Measurements from ENCODE around the gene VKORC1. TPM values are rescaled to one million over a fixed set of nuclear protein-coding genes. Genes with fewer than 3 reads are reported as not detected.
"Not testable (repeated sequence)": the region's sequence is repeated elsewhere in the genome, so short reads cannot be mapped to it uniquely, and the experiment has no call there.

VKORC1 gene
- total and polyA plus RNA-seq, 2 of the 8 experiments (the other 6 are each of a cell fraction or from before 2014, with no cell fraction given), result 84.1 to 483 TPM

- peak; percentile 29; the same call in 1 of the 2 replicates for TF ChIP-seq CREB1 (IDR thresholded peaks at IDR 0.05)
Measured at GRCh38 chr16:31105677-31106213, 11.1 kb upstream of the VKORC1 start (continued).

GRCh38 chr16:31100876-31101641, 6.5 kb upstream of the VKORC1 start:
- FAIRE-seq; H3K4ac ChIP-seq (replicated peaks; ENCODE audit: insufficient read length, low read depth, low read length); H3K79me1 ChIP-seq (ENCODE audit: low read depth, low read length); H4K5ac ChIP-seq (ENCODE audit: insufficient read length, low read depth, low read length); H2AFZ ChIP-seq (ENCODE audit: low read length); H3K56ac ChIP-seq (replicated peaks; ENCODE audit: insufficient read length, low read depth, low read length); H3K9ac ChIP-seq (replicated peaks in 1 of 4; ENCODE audit: extremely low read depth in 1 of 4, low read depth in 3 of 4, low read length in 3 of 4); H3K4me2 ChIP-seq (ENCODE audit: insufficient read depth in 1 of 2, low read depth in 2 of 2, low read length in 2 of 2); H2BK15ac ChIP-seq (ENCODE audit: low read length); H3K18ac ChIP-seq (ENCODE audit: extremely low read depth, low read length); H2BK120ac ChIP-seq (replicated peaks; ENCODE audit: low read depth, low read length); H3K27ac ChIP-seq (ENCODE audit: low read depth, low read length); H4K8ac ChIP-seq (ENCODE audit: extremely low read depth, insufficient read depth, low read length); H3K23me2 ChIP-seq (ENCODE audit: low read depth, low read length); DNase-seq (ENCODE audit: low read depth in 1 of 2, low spot score in 2 of 2); H3K27me3 ChIP-seq (replicated peaks in 1 of 4; ENCODE audit: control insufficient read depth in 3 of 4, extremely low read depth in 1 of 4, insufficient read depth in 3 of 4, low read length in 3 of 4); H2BK20ac ChIP-seq (ENCODE audit: low read length); H2BK5ac ChIP-seq (ENCODE audit: low read depth, low read length); H2BK12ac ChIP-seq (ENCODE audit: low read depth, low read length); H3K4me3 ChIP-seq (ENCODE audit: extremely low read depth in 1 of 4, insufficient read depth in 2 of 4, low read depth in 3 of 4, low read length in 4 of 4); H3K79me2 ChIP-seq (ENCODE audit: control insufficient read depth in 1 of 2, insufficient read depth in 2 of 2, low read length in 2 of 2); H2AK5ac ChIP-seq (ENCODE audit: low read depth, low read length); H3K4me1 ChIP-seq (replicated peaks in 1 of 4; ENCODE audit: control insufficient read depth in 3 of 4, insufficient read depth in 4 of 4, low read length in 3 of 4); H3K9me3 ChIP-seq (ENCODE audit: insufficient read depth in 2 of 2, low read depth in 1 of 2, low read length in 1 of 2); H4K91ac ChIP-seq (replicated peaks; ENCODE audit: insufficient read length, low read length); H3K14ac ChIP-seq (ENCODE audit: insufficient read length); H3K23ac ChIP-seq (ENCODE audit: insufficient read length); H4K20me1 ChIP-seq (replicated peaks in 1 of 2; ENCODE audit: control insufficient read depth in 1 of 2, insufficient read depth in 2 of 2, low read length in 2 of 2); H3K36me3 ChIP-seq (ENCODE audit: control insufficient read depth in 2 of 4, insufficient read depth in 4 of 4, low read length in 3 of 4): not testable (repeated sequence)
- ChIA-PET CTCF (ENCODE audit: partially characterized antibody) (interaction anchor here (0.6 to 1.9 kb wide), 10 partner anchors 8 to 185 kb away, joined by 3 to 7 read pairs (median 4); partner anchors contain the start of gene KAT8), POLR2A (ENCODE audit: partially characterized antibody) (interaction anchor here (0.7 to 3.0 kb wide), 9 partner anchors 10 to 79 kb away, joined by 3 to 16 read pairs (median 3); partner anchors contain the start of genes FUS, KAT8 and ZNF668)
- 84% methylated on average over 12 of the region's 13 CpGs; no CpG with 5 or more reads in 1 of the 2 experiments for WGBS, 2 experiments (ENCODE audit: extremely low coverage in 1 of 2, insufficient coverage in 1 of 2, insufficient read length in 1 of 2, insufficient replicate concordance in 2 of 2, low coverage in 1 of 2, low lambda C conversion rate in 2 of 2, missing lambda C conversion rate in 1 of 2)
